GM23248 (cell line): ENCODE results near the gene GALNT13.

Experiments
- EZH2 ChIP-seq: fragments of 200-600 bp; sonication (generic); IDR thresholded peaks from 2 replicates; pipeline ENCODE4 v1.6.1; 2018; ENCODE audit warnings: antibody characterized with exemption, mild to moderate bottlenecking; ENCODE audit not compliant: insufficient read depth, poor library complexity, severe bottlenecking
- EZH2phosphoT487 ChIP-seq: fragments of 200-600 bp; sonication (generic); IDR thresholded peaks from 2 replicates; pipeline ENCODE4 v1.6.1; 2018; ENCODE audit warnings: antibody characterized with exemption, moderate library complexity, mild to moderate bottlenecking, low read depth; ENCODE audit not compliant: insufficient read depth

DNA sequence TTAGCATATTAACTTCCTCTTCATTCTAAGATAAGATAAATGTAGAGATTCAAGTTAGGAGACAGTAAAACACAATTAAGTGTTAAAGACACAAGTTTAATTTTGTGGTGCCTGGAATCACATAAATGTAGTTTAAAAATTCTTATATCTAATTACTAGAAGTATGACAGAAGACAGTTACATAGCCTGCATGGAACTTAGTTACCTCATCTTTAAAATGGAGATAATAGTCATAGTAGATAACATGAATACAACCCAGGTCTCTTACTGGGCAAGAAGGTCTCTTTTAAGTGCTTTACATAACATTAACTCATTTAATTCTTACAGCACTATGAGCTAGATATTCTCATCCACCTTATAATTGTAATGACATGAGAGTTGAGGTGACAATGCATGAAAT, 15.1 kb downstream of the GALNT13 start:
- TF ChIP-seq EZH2 (no peak), EZH2phosphoT487 (no peak)
